Lower leg skin (tissue), 3 donors: ENCODE results near the gene FBLN2.

ENCODE experiments used
- POLR2A ChIP-seq, 2 donors: fragments of 450-650 bp; IDR thresholded peaks; one replicate each; pipeline ENCODE4 v1.6.1; 2016 to 2017; ENCODE audit warnings: antibody characterized with exemption in 2 of 2, mild to moderate bottlenecking in 1 of 2, moderate library complexity in 1 of 2
- TF ChIP-seq, protein P1 (sequence below), 3 donors: fragments of 450-650 bp; IDR thresholded peaks; one replicate each; pipeline ENCODE4 v1.5.1; 2016; ENCODE audit warnings: antibody characterized with exemption in 3 of 3, mild to moderate bottlenecking in 3 of 3, moderate library complexity in 2 of 3

DNA sequence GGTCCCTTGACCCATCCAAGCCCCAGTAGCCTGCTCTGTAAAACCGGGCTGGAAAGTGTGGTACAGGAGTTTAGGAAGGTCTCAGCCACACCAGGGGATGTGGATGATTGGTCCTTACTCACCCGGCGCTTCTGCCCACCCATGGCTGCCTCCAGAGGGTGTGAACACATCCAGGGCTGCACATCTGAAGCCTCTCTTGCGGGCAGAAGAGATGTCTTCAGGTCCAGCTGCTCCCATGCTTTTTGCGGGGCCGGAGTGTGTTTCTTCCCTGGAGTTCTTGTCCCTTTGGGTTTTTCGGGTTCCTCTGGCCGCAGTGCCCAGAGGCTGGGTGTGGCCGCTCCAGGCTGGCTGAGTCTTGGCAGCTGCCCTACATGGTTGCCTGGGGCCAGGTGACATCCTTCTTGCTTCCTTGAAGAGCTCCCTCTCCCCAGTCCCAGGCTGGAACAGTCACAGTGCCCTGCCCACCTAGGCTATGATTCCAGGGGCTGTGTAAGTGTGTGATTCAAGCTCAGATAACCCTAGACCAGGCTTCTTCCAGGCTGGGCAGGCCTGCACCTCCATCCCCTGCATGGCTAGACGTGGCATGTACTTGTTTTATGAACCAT is 34.9 kb upstream of the FBLN2 start:
- TF ChIP-seq, protein P1, sequence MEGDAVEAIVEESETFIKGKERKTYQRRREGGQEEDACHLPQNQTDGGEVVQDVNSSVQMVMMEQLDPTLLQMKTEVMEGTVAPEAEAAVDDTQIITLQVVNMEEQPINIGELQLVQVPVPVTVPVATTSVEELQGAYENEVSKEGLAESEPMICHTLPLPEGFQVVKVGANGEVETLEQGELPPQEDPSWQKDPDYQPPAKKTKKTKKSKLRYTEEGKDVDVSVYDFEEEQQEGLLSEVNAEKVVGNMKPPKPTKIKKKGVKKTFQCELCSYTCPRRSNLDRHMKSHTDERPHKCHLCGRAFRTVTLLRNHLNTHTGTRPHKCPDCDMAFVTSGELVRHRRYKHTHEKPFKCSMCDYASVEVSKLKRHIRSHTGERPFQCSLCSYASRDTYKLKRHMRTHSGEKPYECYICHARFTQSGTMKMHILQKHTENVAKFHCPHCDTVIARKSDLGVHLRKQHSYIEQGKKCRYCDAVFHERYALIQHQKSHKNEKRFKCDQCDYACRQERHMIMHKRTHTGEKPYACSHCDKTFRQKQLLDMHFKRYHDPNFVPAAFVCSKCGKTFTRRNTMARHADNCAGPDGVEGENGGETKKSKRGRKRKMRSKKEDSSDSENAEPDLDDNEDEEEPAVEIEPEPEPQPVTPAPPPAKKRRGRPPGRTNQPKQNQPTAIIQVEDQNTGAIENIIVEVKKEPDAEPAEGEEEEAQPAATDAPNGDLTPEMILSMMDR (IDR thresholded peaks at IDR 0.05), result no peak
- no peak for TF ChIP-seq POLR2A (IDR thresholded peaks at IDR 0.05)
